Right ventricle myocardium inferior (tissue), 1 donor: ENCODE data around the gene CEND1. TPM values are rescaled to one million over a fixed set of nuclear protein-coding genes. Genes with fewer than 3 reads are reported as not detected.

Experiments
- ATAC-seq: fragments of 200-7000 bp; cut with Tn5 transposase; one replicate; pipeline ENCODE4 v1.9.1; 2020; ENCODE audit warnings: mild to moderate bottlenecking, moderate library complexity
- DNase-seq: peaks from one replicate; pipeline ENCODE4 v3.0.0; 2021; ENCODE audit errors: missing footprints
- intact Hi-C: fragments of 100-400 bp; cut with DNase I; formaldehyde crosslinking; loops from one replicate; pipeline ENCODE4 v1.11.0; 2022
- total RNA-seq: library from RNA; stranded (reverse); fragmentation: NEBNext Ultra II Directional; extraction: Animal tissue kit (Norgen Biotek cat#: 25700); gene quantifications from one replicate; pipeline ENCODE4 v1.2.1, GENCODE V29; 2021
- donor health status: DM: no; HTN: yes; CAD: no; lungs with severe emphysema.

The CEND1 gene
- total RNA-seq, 1 donor from 2014 or later = not detected

DNA sequence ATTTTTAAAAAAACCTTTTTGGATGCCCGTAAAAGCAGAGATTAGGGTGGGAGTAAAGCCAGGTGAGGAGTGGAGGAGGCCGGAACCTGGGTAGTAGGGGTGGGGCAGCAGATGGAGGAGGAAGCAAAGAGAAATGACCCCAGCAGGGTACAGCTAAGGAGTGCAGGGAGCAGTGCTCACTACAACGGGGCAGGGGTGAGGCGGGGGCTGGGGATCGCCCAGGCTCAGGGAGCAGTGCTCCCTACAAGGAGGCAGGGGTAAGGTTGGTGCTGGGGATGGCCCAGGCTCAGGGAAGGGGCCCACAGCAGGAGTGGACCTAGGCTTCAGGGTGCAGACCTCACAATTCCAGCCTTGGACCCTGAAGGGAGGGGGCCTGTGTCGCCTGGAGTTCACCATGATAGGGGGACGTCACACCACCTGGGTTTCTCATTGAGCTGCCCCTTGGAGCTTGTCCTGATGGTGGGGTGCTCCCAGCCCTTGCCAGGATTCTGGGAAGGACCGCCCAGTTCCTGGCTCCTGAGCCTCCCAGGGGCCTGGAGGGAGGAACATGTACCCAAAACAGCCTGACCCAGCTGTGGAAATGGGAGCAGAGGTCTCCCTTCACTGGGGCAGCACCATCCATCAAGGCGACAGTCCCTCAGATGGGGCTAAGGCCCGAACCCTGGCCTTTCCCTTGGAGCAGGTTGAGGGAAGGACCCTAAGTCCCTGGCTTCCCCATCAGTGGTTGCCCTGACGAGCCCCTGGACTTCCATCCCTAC is 26.0 kb upstream of the CEND1 start:
- DNase-seq (no peak), ATAC-seq (no peak)
- intact Hi-C loops = no loop called here

GRCh38 chr11:813456-814096 is 23.7 kb upstream of the CEND1 start:
- ATAC-seq (no peak), DNase-seq (no peak)
- intact Hi-C loops = no loop called here

- intact Hi-C loops = no loop called here
- ATAC-seq = no peak
- DNase-seq = no peak
Measured at GRCh38 chr11:813072-813455, 23.2 kb upstream of the CEND1 start.

- DNase-seq (no peak), ATAC-seq (no peak)
- intact Hi-C loops = no loop called here
Measured at GRCh38 chr11:812390-812789, 22.5 kb upstream of the CEND1 start.

- DNase-seq = no peak
- intact Hi-C loops = no loop called here
- ATAC-seq = no peak
Measured at GRCh38 chr11:811446-812245, 21.8 kb upstream of the CEND1 start.

- ATAC-seq (no peak), DNase-seq (peak; percentile 63)
- intact Hi-C loops = no loop called here
Measured at GRCh38 chr11:810040-810567, 20.2 kb upstream of the CEND1 start.

DNA sequence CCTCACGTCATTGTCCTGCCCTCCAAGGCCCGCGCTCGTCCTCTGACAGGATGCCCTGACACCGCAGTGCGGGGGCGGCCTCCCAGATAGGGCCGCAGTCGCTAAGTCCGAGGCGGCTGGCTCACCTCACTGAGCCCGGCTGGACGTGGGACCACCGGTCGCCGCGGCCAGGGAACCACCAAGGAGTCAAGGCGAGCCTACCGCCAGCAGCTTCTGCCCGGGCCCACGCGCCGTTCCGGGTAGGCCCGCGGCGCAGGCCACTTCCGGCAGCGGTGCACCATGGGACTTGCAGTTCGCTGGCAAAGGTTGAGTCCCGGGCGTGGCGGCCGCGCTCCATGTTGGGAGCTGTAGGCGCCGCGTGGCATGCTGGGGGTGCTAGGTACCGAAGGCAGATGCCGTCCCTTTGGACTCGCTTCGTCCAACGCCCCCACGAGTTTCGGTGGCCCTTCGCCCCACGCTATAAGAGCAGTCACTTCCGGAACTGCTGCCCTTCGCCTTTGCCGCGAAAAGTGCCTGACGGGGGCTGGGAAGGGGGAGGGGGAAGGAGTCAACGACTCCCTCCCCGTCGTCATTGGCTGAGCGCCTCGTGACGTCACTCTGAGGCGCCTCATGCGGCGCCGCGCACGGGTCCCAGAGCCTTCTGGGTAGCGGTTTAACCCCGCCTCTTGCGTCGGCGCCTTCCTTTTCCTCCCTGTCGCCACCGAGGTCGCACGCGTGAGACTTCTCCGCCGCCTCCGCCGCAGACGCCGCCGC is 19.6 kb upstream of the CEND1 start, which contains the start of gene RPLP2:
Gene RPLP2, plus strand, starts transcription at position 681 of the 753 bp plus-strand sequence. CDS start 268 bp downstream, outside the sequence.
- ATAC-seq (peak; percentile 93), DNase-seq (peak; percentile 100)
- intact Hi-C loops = loop anchor here (5.0 kb wide), 1 partner anchor 33 kb away; the partner anchor contains the start of genes POLR2L and TSPAN4

DNA sequence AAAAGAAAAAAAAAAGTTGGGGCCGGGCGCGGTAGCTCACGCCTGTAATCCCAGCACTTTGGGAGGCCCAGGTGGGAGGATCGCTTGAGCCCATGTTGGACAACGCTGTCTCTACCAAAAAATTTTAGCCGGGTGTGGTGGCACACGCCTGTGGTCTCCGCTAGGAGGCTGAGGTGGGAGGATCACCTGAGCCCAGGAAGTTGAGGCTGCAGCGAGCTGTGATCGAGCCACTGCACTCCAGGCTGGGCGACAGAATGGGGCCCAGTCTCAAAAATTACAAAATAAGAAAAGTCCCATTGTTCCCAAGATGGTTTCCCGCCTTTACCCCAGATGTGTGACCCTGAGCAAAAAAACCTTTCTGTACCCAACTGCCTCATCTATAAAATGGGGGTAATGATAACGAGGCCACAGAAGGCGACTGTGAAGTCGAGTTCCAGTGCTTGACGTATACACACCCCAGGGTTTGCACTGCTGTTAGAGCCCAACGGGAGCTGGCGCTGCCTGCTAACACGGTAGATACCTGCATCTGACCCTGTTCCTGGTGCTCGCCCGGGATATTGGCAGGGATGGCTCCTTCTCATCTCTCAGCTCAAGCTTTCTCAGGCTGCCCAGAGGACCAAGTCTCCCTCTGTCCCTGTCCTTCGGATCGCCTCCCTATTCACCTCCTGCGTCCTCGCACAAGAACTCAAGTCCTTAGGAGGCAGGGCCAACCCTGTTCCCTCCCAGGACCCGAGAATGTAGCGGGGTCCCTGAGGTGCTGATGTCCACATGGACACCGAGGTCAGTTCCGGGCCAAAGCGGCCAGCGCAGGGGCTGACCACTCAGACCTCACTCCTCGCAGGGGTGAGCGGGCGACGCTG is 18.8 kb upstream of the CEND1 start:
- intact Hi-C loops = loop anchor here (5.0 kb wide), 1 partner anchor 34 kb away; the partner anchor contains the start of genes POLR2L and TSPAN4
- ATAC-seq = no peak
- DNase-seq = no peak

GRCh38 chr11:804599-804964 is 14.7 kb upstream of the CEND1 start:
- ATAC-seq = no peak
- intact Hi-C loops = no loop called here
- DNase-seq = no peak

- intact Hi-C loops = no loop called here
- ATAC-seq = no peak
- DNase-seq = no peak
Measured at GRCh38 chr11:803770-804598, 14.1 kb upstream of the CEND1 start.

- ATAC-seq (no peak), DNase-seq (no peak)
- intact Hi-C loops = no loop called here
Measured at GRCh38 chr11:803467-803742, 13.5 kb upstream of the CEND1 start.

DNA sequence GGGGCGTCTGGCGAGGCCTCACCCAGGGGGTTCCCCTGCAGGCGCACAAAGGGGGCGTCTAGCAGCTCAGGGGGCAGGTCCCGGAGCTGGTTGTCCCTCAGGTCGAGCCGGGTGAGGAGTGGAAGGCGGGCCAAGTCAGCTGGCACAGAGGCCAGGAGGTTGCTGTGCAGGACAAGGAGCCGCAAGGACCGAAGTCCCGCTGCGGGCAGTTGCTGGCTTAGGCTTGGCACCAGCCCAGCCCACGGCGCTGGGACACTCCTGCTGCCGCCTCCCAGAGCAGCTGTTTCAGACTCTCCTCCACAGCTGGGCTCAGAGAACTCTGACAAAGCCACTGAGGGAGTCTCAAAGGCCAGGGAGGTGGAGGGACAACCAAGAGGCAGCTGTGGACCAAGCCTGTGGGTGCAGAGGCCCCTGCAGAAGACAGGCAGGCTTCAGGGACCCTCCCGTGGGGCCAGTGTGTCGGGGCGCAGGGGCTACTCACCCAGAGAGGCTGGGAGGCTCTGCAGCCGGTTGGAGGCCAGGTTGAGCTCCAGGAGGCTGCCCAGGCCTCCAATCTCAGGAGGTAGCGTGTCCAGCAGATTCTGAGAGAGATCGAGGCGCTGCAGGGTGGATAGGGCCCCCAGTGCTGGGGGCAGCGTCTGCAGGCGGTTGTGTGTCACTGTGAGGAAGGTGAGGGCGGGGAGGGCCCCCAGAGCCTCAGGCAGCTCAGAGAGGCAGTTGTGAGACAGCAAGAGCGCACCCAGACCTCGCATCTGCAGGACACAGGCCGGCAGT is 13.0 kb upstream of the CEND1 start:
- ATAC-seq (no peak), DNase-seq (no peak)
- intact Hi-C loops = no loop called here

DNA sequence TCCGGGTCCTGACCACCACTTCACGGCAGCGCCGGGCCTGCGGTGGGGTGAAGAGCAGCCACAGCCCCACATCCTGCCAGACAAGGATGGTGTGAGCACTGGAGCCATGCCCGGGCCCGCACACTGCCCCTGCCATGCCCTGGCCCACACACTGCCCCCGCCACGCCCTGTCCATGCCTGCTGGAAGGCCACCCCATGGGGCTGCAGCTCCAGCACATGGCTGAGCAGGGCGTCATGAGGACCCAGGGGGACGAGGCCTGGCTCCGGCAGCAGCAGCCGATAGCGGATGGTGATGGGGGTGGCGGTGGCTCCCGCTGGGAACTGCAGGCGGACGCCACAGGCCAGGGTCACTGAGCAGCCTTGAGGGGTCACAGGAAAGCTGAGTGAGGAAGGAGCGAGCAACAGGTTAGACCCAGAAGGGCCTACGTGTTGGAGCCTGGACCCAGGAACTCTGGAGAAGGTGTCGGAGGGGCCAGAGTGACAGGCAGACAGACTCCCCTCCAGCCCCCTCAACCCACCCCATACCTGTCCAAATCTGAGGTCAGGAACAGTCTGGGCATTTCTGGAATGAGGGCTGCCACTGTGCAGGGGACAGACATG is 12.2 kb upstream of the CEND1 start:
- DNase-seq (no peak), ATAC-seq (no peak)
- intact Hi-C loops = no loop called here

GRCh38 chr11:801097-801780 is 11.3 kb upstream of the CEND1 start:
- intact Hi-C loops = no loop called here
- ATAC-seq (no peak), DNase-seq (no peak)

GRCh38 chr11:800473-800872 is 10.6 kb upstream of the CEND1 start:
- no peak for ATAC-seq
- peak; percentile 50 for DNase-seq
- intact Hi-C loops = no loop called here
